Neural progenitor cell (in vitro differentiated cells): ENCODE data around the gene MGMT. TPM values are rescaled to one million over a fixed set of nuclear protein-coding genes. Genes with fewer than 3 reads are reported as not detected.

Experiments
- DNase-seq: peaks from one replicate; pipeline ENCODE4 v3.0.0-alpha.2; 2016; ENCODE audit warnings: low spot score
- H2AFZ ChIP-seq: fragments of 200-600 bp; sonication (generic); replicated peaks from 2 replicates; pipeline ENCODE4 v1.6.1; 2016; ENCODE audit warnings: antibody characterized with exemption
- H3F3A ChIP-seq: fragments of 200-600 bp; sonication (generic); 2 replicates; pipeline ENCODE4 v1.6.1; 2016; ENCODE audit warnings: antibody characterized with exemption, low read depth
- H3K27ac ChIP-seq: fragments of 200-600 bp; sonication (generic); 2 replicates; pipeline ENCODE4 v1.5.1; 2016; ENCODE audit warnings: mild to moderate bottlenecking
- H3K27me3 ChIP-seq: fragments of 200-600 bp; sonication (generic); 2 replicates; pipeline ENCODE4 v1.6.1; 2016; ENCODE audit warnings: mild to moderate bottlenecking, moderate library complexity
- H3K36me3 ChIP-seq: fragments of 200-600 bp; sonication (generic); 2 replicates; pipeline ENCODE4 v1.5.1; 2016
- H3K4me1 ChIP-seq: fragments of 200-600 bp; sonication (generic); 2 replicates; pipeline ENCODE4 v1.6.1; 2016; ENCODE audit warnings: mixed run types
- H3K4me2 ChIP-seq: fragments of 200-600 bp; sonication (generic); 2 replicates; pipeline ENCODE4 v1.6.1; 2016
- H3K4me3 ChIP-seq: fragments of 200-600 bp; sonication (generic); 2 replicates; pipeline ENCODE4 v1.5.1; 2016
- H3K79me2 ChIP-seq: fragments of 200-600 bp; sonication (generic); 2 replicates; pipeline ENCODE4 v1.6.1; 2016; ENCODE audit warnings: low read depth
- H3K9ac ChIP-seq: fragments of 200-600 bp; sonication (generic); 2 replicates; pipeline ENCODE4 v1.6.1; 2016
- H3K9me3 ChIP-seq: fragments of 200-600 bp; sonication (generic); 2 replicates; pipeline ENCODE4 v1.5.1; 2016; ENCODE audit warnings: low read depth
- H4K20me1 ChIP-seq: fragments of 200-600 bp; sonication (generic); 2 replicates; pipeline ENCODE4 v1.6.1; 2016; ENCODE audit warnings: low read depth
- H3K27ac Mint-ChIP-seq: 3 replicates; pipeline ENCODE4 v1.8.0; 2021; ENCODE audit warnings: mixed read lengths
- H3K27me3 Mint-ChIP-seq: 2 replicates; pipeline ENCODE4 v1.8.0; 2022; ENCODE audit warnings: low read depth, mild to moderate bottlenecking, inconsistent platforms, moderate library complexity, mixed read lengths; ENCODE audit not compliant: insufficient read depth
- H3K36me3 Mint-ChIP-seq: 3 replicates; pipeline ENCODE4 v1.8.0; 2021; ENCODE audit warnings: mixed read lengths
- H3K4me1 Mint-ChIP-seq: 3 replicates; pipeline ENCODE4 v1.8.0; 2021; ENCODE audit warnings: mixed read lengths
- H3K4me3 Mint-ChIP-seq: 3 replicates; pipeline ENCODE4 v1.8.0; 2021; ENCODE audit warnings: mild to moderate bottlenecking, moderate library complexity, mixed read lengths
- H3K9me3 Mint-ChIP-seq: 3 replicates; pipeline ENCODE4 v1.8.0; 2020; ENCODE audit warnings: mixed read lengths
- EZH2 ChIP-seq: fragments of 200-600 bp; sonication (generic); IDR thresholded peaks from 2 replicates; pipeline ENCODE4 v1.6.1; 2017; ENCODE audit warnings: antibody characterized with exemption, mild to moderate bottlenecking, moderate library complexity
- EZH2phosphoT487 ChIP-seq: fragments of 200-600 bp; sonication (generic); IDR thresholded peaks from 2 replicates; pipeline ENCODE4 v1.6.1; 2017; ENCODE audit warnings: antibody characterized with exemption
- total RNA-seq: library from RNA; depleted of rRNA; stranded (reverse); fragments of >200 nt; gene quantifications from 2 replicates; pipeline ENCODE4 v1.2.3, GENCODE V29; 2015; ENCODE audit warnings: low replicate concordance
- TF ChIP-seq, protein P1 (sequence below): fragments of 200-600 bp; sonication (generic); IDR thresholded peaks from 2 replicates; pipeline ENCODE4 v1.5.1; 2017; ENCODE audit warnings: antibody characterized with exemption, mild to moderate bottlenecking

The MGMT gene
- total RNA-seq, 1 donor from 2014 or later, result 17.5 TPM

DNA sequence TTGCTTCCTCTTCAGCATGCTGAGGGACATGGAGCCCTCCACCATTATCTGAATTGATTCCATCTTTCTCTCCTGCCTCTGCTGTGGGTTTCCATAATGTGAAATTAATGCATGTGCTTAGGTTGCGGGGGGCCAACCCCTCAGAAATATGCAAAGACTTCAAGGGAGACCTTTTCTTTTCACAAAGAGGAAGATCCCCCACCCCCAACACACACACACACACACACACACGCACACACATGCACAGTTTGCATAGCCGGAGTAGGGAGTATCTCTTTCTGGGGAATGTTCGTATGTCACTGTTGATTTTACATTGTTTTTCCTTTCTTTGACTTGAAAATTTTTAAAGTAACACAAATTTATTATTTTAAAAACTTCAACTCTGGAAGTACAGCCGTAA lies 193.5 kb downstream of the MGMT start:
- Histone ChIP-seq H3K9ac (no peak overlapping the region), H3K9me3 (no peaks in the 10 kb centered on the region), H3K4me3 (no peak overlapping the region), H3K27me3 (no peaks in the 10 kb centered on the region), H3K79me2 (no peaks in the 10 kb centered on the region), H3K4me1 (peaks cover 4% of the 10 kb centered on the region), H3K4me2 (no peak overlapping the region), H3K36me3 (no peaks in the 10 kb centered on the region), H3K27ac (no peak overlapping the region), H3F3A (no peaks in the 10 kb centered on the region), H4K20me1 (no peaks in the 10 kb centered on the region), H2AFZ (no peak overlapping the region)
- Mint-ChIP-seq H3K4me1 (peaks cover 28% of the 10 kb centered on the region), H3K27me3 (no peaks in the 10 kb centered on the region), H3K36me3 (no peaks in the 10 kb centered on the region), H3K9me3 (peaks cover 10% of the 10 kb centered on the region), H3K4me3 (no peak overlapping the region), H3K27ac (no peak overlapping the region)
- TF ChIP-seq EZH2phosphoT487 (no peak), EZH2 (no peak)
- TF ChIP-seq, protein P1, sequence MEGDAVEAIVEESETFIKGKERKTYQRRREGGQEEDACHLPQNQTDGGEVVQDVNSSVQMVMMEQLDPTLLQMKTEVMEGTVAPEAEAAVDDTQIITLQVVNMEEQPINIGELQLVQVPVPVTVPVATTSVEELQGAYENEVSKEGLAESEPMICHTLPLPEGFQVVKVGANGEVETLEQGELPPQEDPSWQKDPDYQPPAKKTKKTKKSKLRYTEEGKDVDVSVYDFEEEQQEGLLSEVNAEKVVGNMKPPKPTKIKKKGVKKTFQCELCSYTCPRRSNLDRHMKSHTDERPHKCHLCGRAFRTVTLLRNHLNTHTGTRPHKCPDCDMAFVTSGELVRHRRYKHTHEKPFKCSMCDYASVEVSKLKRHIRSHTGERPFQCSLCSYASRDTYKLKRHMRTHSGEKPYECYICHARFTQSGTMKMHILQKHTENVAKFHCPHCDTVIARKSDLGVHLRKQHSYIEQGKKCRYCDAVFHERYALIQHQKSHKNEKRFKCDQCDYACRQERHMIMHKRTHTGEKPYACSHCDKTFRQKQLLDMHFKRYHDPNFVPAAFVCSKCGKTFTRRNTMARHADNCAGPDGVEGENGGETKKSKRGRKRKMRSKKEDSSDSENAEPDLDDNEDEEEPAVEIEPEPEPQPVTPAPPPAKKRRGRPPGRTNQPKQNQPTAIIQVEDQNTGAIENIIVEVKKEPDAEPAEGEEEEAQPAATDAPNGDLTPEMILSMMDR, result no peak
- no peak for DNase-seq

DNA sequence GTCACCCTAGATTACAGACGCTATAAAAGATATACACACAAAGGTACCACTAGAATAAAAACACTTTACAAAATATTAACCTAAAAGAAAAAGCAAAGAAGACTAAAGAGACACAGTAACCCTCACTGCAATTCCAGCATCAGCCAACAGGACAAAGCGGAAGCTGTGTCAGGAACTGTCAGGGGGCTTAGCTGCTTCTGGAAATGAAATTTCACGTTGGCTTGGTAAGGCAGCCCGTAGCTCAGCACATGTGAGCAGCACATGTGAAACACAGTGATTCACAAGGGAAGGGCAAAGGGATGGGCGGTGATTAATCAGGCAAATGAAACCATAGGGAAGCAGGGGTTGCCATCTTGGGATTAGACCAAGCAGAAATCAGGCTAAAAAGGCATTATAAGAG lies 195.4 kb downstream of the MGMT start:
- H3K4me2 ChIP-seq, result no peak overlapping the region
- no peaks in the 10 kb centered on the region for H3K9me3 ChIP-seq
- no peak overlapping the region for H3K4me3 ChIP-seq
- H3K9ac ChIP-seq, result no peak overlapping the region
- no peaks in the 10 kb centered on the region for H3K27me3 ChIP-seq
- no peaks in the 10 kb centered on the region for H3K36me3 Mint-ChIP-seq
- no peaks in the 10 kb centered on the region for H3F3A ChIP-seq
- H3K36me3 ChIP-seq, result no peaks in the 10 kb centered on the region
- H3K4me1 ChIP-seq, result peaks cover 4% of the 10 kb centered on the region
- peaks cover 16% of the 10 kb centered on the region for H3K4me1 Mint-ChIP-seq
- H3K79me2 ChIP-seq, result no peaks in the 10 kb centered on the region
- DNase-seq, result no peak
- H3K27me3 Mint-ChIP-seq, result no peaks in the 10 kb centered on the region
- H3K27ac ChIP-seq, result no peak overlapping the region
- no peak overlapping the region for H2AFZ ChIP-seq
- H3K27ac Mint-ChIP-seq, result no peak overlapping the region
- H3K9me3 Mint-ChIP-seq, result peaks cover 10% of the 10 kb centered on the region
- TF ChIP-seq EZH2phosphoT487, result no peak
- TF ChIP-seq, protein P1, result peak; percentile 51
- H3K4me3 Mint-ChIP-seq, result no peak overlapping the region
- no peaks in the 10 kb centered on the region for H4K20me1 ChIP-seq

DNA sequence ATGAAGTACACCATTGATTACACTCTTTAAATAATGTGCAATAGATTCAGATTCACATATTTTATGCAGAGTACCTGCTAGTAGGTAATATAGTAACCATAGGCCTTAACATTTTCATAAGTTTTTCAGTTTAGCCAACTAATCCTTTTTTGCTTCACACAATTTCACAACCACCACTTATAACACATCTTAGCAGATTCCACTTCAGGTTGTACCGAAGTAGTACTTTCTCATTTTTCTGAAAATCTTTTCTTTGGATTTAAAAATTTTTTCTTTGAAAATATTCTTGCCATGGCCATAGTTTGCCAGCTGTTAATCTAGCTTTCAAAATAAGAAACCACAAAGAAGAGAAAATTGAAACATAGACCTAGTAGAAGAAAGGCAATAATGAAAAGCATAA lies 203.1 kb downstream of the MGMT start:
- Mint-ChIP-seq H3K4me3 (no peak overlapping the region), H3K36me3 (peaks cover 5% of the 10 kb centered on the region), H3K27me3 (no peaks in the 10 kb centered on the region), H3K9me3 (peaks cover 27% of the 10 kb centered on the region), H3K27ac (no peak overlapping the region), H3K4me1 (no peaks in the 10 kb centered on the region)
- H3K4me3 ChIP-seq, result no peak overlapping the region
- no peaks in the 10 kb centered on the region for H3K9me3 ChIP-seq
- no peaks in the 10 kb centered on the region for H3K36me3 ChIP-seq
- DNase-seq, result no peak
- TF ChIP-seq, protein P1, result no peak
- TF ChIP-seq EZH2phosphoT487 (no peak), EZH2 (no peak)
- H2AFZ ChIP-seq, result no peak overlapping the region
- H3K27me3 ChIP-seq, result no peaks in the 10 kb centered on the region
- H3K4me2 ChIP-seq, result no peak overlapping the region
- H3K9ac ChIP-seq, result no peak overlapping the region
- H4K20me1 ChIP-seq, result no peaks in the 10 kb centered on the region
- H3K27ac ChIP-seq, result no peak overlapping the region
- H3F3A ChIP-seq, result no peaks in the 10 kb centered on the region
- no peaks in the 10 kb centered on the region for H3K4me1 ChIP-seq
- no peaks in the 10 kb centered on the region for H3K79me2 ChIP-seq

- H3K9me3 ChIP-seq, result no peaks in the 10 kb centered on the region
- no peak overlapping the region for H3K4me3 ChIP-seq
- TF ChIP-seq, protein P1, result peak; percentile 7
- TF ChIP-seq EZH2phosphoT487, result no peak
- H3K4me1 ChIP-seq, result no peaks in the 10 kb centered on the region
- H4K20me1 ChIP-seq, result no peaks in the 10 kb centered on the region
- peaks cover 26% of the 10 kb centered on the region for H3K9me3 Mint-ChIP-seq
- no peak overlapping the region for H3K4me3 Mint-ChIP-seq
- H3K4me1 Mint-ChIP-seq, result no peaks in the 10 kb centered on the region
- no peaks in the 10 kb centered on the region for H3K27me3 ChIP-seq
- no peak overlapping the region for H3K27ac Mint-ChIP-seq
- peaks cover 5% of the 10 kb centered on the region for H3K36me3 Mint-ChIP-seq
- no peak for DNase-seq
- H3K4me2 ChIP-seq, result no peak overlapping the region
- no peaks in the 10 kb centered on the region for H3K36me3 ChIP-seq
- H2AFZ ChIP-seq, result no peak overlapping the region
- peaks cover 4% of the 10 kb centered on the region for H3K27me3 Mint-ChIP-seq
- H3F3A ChIP-seq, result no peaks in the 10 kb centered on the region
- no peak overlapping the region for H3K9ac ChIP-seq
- no peaks in the 10 kb centered on the region for H3K79me2 ChIP-seq
- no peak overlapping the region for H3K27ac ChIP-seq
Measured at GRCh38 chr10:129673292-129673691, 206.3 kb downstream of the MGMT start.
